DMS114 treated with DMSO at 0.1 percent for 48 hours (cell line): ENCODE measurements around the gene MCIDAS.

Experiments used
- DNase-seq: peaks from one replicate; lab custom pipeline; 2025; ENCODE audit not compliant: unreplicated experiment; lab: John Stamatoyannopoulos, UW

Gene MCIDAS

GRCh38 chr5:55171471-55171870 is 55.6 kb downstream of the MCIDAS start:
- DNase-seq: no peak
